Lower lobe of right lung (tissue), 2 donors: ENCODE measurements around the gene TUBGCP3. TPM values are rescaled to one million over a fixed set of nuclear protein-coding genes. Genes with fewer than 3 reads are reported as not detected.

Experiments
- ATAC-seq, 2 donors: fragments of 200-7000 bp; cut with Tn5 transposase; one replicate each; pipeline ENCODE4 v1.9.1; 2020 to 2022; ENCODE audit warnings: mild to moderate bottlenecking in 2 of 2, moderate library complexity in 2 of 2
- DNase-seq: peaks from one replicate; pipeline ENCODE4 v3.0.0-alpha.2; 2020
- H3K27ac ChIP-seq: fragments of 200-600 bp; one replicate; pipeline ENCODE4 v1.8.0; 2022
- H3K27me3 ChIP-seq: fragments of 200-600 bp; one replicate; pipeline ENCODE4 v1.8.0; 2022; ENCODE audit warnings: low read depth
- H3K36me3 ChIP-seq: fragments of 200-600 bp; one replicate; pipeline ENCODE4 v1.8.0; 2022; ENCODE audit warnings: mild to moderate bottlenecking
- H3K4me1 ChIP-seq: fragments of 200-600 bp; one replicate; pipeline ENCODE4 v1.8.0; 2022
- H3K4me3 ChIP-seq: fragments of 200-600 bp; one replicate; pipeline ENCODE4 v1.8.0; 2022; ENCODE audit warnings: mild to moderate bottlenecking
- H3K9me3 ChIP-seq: fragments of 200-600 bp; one replicate; pipeline ENCODE4 v1.8.0; 2022
- intact Hi-C: fragments of 100-400 bp; cut with DNase I; formaldehyde crosslinking; loops from one replicate; pipeline ENCODE4 v1.11.0; 2022
- total RNA-seq: library from RNA; stranded (reverse); fragmentation: NEBNext Ultra II Directional; extraction: Animal tissue kit (Norgen Biotek cat#: 25700); gene quantifications from one replicate; pipeline ENCODE4 v1.2.1, GENCODE V29; 2021
- TF ChIP-seq, protein P1 (sequence below): fragments of 200-600 bp; IDR thresholded peaks from one replicate; pipeline ENCODE4 v1.8.0; 2022; ENCODE audit warnings: antibody characterized with exemption, mild to moderate bottlenecking
- donor health status: DM: no; HTN: yes; CAD: no; lungs with severe emphysema.

The TUBGCP3 gene
- total RNA-seq, 1 donor from 2014 or later = 34.5 TPM

DNA sequence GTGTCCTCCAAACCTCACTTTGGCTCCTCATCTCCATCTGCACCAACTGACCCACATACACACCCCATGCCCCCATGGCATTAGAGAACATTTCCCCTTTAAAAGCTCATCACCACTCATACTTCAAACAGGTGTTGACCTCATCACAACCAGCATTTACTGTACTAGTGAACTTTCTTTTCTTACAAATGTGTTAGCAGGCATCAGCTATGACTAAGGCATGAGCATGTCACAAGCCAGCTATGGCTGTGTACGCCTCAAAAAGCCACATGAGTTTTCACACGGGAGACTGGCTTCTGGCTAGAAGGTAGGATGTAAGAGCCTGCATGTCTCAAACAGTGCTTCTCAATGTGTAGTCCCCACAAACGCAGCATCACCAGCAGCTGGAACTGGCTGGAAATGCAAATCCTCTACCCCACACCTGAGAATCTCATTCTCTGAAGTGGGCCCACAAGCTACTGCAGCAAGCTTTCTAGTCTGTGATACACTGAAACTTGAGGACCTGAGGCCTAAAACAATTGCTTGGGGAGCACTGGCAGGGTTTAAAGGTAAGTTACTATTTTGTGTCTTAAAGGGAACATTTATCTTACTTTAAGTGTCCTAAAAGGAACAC, 66.8 kb downstream of the TUBGCP3 start:
- Histone ChIP-seq H3K27me3 (no peaks in the 10 kb centered on the region), H3K27ac (no peak overlapping the region), H3K4me1 (no peaks in the 10 kb centered on the region), H3K36me3 (peaks cover 83% of the 10 kb centered on the region), H3K9me3 (no peaks in the 10 kb centered on the region), H3K4me3 (no peak overlapping the region)
- DNase-seq = no peak
- intact Hi-C loops = no loop called here
- ATAC-seq = no peak
- TF ChIP-seq, protein P1, sequence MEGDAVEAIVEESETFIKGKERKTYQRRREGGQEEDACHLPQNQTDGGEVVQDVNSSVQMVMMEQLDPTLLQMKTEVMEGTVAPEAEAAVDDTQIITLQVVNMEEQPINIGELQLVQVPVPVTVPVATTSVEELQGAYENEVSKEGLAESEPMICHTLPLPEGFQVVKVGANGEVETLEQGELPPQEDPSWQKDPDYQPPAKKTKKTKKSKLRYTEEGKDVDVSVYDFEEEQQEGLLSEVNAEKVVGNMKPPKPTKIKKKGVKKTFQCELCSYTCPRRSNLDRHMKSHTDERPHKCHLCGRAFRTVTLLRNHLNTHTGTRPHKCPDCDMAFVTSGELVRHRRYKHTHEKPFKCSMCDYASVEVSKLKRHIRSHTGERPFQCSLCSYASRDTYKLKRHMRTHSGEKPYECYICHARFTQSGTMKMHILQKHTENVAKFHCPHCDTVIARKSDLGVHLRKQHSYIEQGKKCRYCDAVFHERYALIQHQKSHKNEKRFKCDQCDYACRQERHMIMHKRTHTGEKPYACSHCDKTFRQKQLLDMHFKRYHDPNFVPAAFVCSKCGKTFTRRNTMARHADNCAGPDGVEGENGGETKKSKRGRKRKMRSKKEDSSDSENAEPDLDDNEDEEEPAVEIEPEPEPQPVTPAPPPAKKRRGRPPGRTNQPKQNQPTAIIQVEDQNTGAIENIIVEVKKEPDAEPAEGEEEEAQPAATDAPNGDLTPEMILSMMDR = no peak

DNA sequence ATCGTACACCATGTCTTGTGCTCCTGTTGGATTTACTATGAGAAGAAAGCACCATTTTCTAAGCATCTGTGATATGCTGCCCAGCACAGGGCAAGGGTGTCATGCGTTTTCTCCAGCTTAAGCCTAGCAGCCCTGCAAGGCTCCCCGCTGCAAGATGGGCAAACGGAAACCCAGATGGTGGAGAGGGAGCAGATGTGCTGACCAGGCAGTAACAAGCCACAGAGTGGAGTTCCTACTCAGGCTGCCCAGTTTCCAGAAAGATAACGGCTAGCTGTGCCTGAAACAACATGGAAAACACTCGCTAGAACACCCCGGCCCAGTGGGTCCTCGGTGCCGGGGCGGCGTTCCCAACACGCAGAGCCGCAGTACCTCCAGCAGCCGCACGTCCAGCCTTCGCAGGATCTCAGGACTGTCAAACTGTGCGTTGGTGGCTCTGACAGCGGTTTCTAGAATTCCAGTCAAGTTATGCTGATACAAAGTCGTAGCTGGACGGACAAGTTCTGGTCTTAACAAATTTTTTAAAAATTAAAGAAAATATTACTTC, 68.4 kb downstream of the TUBGCP3 start:
- no peaks in the 10 kb centered on the region for H3K27me3 ChIP-seq
- ATAC-seq = no peak
- DNase-seq = no peak
- TF ChIP-seq, protein P1 = no peak
- peaks cover 97% of the 10 kb centered on the region for H3K36me3 ChIP-seq
- intact Hi-C loops = no loop called here
- H3K27ac ChIP-seq = no peak overlapping the region
- no peaks in the 10 kb centered on the region for H3K4me1 ChIP-seq
- H3K4me3 ChIP-seq = no peak overlapping the region
- no peaks in the 10 kb centered on the region for H3K9me3 ChIP-seq

DNA sequence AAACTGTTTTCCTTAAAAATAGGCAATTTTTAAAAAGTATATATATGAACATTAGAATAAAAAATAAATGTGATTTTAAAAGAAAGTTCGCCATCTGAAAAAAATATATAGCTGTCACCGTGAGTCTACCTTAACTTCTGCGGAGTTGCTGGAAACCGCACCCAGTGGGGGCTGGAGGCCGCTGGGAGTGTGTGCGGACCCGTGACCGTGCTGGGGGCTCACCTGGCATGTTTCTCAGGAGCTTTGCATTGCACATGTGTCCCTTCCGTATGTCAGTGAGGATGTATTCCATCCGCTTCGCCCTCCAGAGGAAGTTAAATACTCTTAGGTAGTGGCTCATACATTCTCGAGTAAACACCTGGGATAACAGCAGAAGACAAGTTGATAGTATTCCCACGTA, 71.7 kb downstream of the TUBGCP3 start:
- TF ChIP-seq, protein P1 = no peak
- Histone ChIP-seq H3K36me3 (peaks cover 94% of the 10 kb centered on the region), H3K4me3 (no peak overlapping the region), H3K4me1 (no peaks in the 10 kb centered on the region), H3K27ac (no peak overlapping the region), H3K9me3 (no peaks in the 10 kb centered on the region), H3K27me3 (no peaks in the 10 kb centered on the region)
- intact Hi-C loops = no loop called here
- DNase-seq (no peak), ATAC-seq (no peak)

DNA sequence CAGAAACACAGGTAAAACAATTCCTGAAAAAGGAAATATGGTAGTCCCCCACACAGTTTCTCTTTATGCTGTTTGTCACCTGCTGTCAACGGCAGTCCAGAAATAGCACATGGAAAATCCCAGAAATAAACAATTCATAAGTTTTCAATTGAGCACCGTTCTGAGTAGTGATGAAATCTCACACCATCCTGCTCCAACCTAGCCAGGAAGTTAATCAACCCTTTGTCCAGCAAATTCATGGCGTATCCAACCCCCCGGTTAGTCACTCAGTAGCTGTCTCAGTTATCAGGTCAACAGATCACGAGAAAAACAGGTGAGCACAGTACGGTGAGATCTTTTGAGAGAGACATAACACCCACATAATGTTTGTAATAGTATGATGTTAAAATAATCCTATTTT, 74.2 kb downstream of the TUBGCP3 start:
- DNase-seq = no peak
- Histone ChIP-seq H3K27ac (no peak overlapping the region), H3K9me3 (no peaks in the 10 kb centered on the region), H3K27me3 (no peaks in the 10 kb centered on the region), H3K4me3 (no peak overlapping the region), H3K36me3 (peaks cover 83% of the 10 kb centered on the region), H3K4me1 (no peaks in the 10 kb centered on the region)
- TF ChIP-seq, protein P1 = no peak
- ATAC-seq = no peak
- intact Hi-C loops = no loop called here

DNA sequence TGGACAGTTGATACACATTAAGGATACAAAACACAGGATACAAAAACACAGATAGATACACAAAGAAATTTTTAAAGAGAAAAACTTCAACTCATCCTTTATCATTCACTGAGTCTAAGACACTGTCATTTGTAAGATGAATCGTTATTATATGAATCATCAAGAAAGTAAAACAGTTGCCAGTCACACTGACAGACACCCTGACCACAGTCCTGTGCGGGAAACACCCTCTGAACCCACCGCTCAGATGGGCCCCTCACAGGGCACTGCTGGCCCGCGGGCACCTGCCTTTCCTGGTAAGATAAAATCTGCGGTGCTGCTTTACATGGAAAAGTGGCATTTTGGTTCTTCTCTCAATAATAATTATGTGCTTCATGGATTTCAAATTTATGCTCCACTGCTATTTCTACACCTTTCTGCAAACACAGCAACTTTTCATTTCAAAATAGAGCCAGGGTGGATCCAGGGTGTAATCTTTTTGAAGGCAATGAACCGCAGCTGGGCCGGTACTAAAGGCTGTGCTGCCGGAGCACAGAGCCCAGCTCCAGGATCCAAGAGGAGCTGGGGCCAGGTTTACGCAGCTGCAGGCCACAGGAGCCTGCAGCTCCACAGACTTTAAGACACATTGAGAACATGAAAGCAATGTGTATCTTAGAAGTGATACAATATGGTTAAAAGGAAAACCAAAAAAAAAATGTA, 76.8 kb downstream of the TUBGCP3 start:
- Histone ChIP-seq H3K27ac (no peak overlapping the region), H3K36me3 (peaks cover 77% of the 10 kb centered on the region), H3K4me1 (no peaks in the 10 kb centered on the region), H3K9me3 (no peaks in the 10 kb centered on the region), H3K4me3 (no peak overlapping the region), H3K27me3 (no peaks in the 10 kb centered on the region)
- ATAC-seq (no peak), DNase-seq (no peak)
- intact Hi-C loops = no loop called here
- TF ChIP-seq, protein P1 = no peak
